Measurements from ENCODE around the gene MGMT. TPM values are rescaled to one million over a fixed set of nuclear protein-coding genes. Genes with fewer than 3 reads are reported as not detected.

MGMT gene
- total RNA-seq, 1 donor from 2014 or later = 17.9 TPM

- intact Hi-C loops (cut with micrococcal nuclease) = no loop called here
These were observed 325.1 kb downstream of the MGMT start for GRCh38 chr10:129792141-129792540.

- intact Hi-C loops (cut with micrococcal nuclease) = no loop called here
These were observed 325.8 kb downstream of the MGMT start for GRCh38 chr10:129792864-129793263.

- intact Hi-C loops (cut with micrococcal nuclease) = no loop called here
These were observed 326.4 kb downstream of the MGMT start for GRCh38 chr10:129793479-129793878.

- intact Hi-C loops (cut with micrococcal nuclease) = no loop called here
These were observed 327.0 kb downstream of the MGMT start for GRCh38 chr10:129793996-129794395.

- intact Hi-C loops (cut with micrococcal nuclease) = no loop called here
These were observed 329.8 kb downstream of the MGMT start for GRCh38 chr10:129796710-129797420.

- intact Hi-C loops (cut with micrococcal nuclease) = no loop called here
These were observed 332.9 kb downstream of the MGMT start for GRCh38 chr10:129799942-129800341.

GRCh38 chr10:129800796-129801340, 333.8 kb downstream of the MGMT start:
- intact Hi-C loops (cut with micrococcal nuclease) = no loop called here

GRCh38 chr10:129807211-129807610, 340.2 kb downstream of the MGMT start:
- intact Hi-C loops (cut with micrococcal nuclease) = no loop called here

GRCh38 chr10:129808092-129808983, 341.3 kb downstream of the MGMT start:
- intact Hi-C loops (cut with micrococcal nuclease) = no loop called here

GRCh38 chr10:129809431-129809830, 342.4 kb downstream of the MGMT start:
- intact Hi-C loops (cut with micrococcal nuclease) = no loop called here

- intact Hi-C loops (cut with micrococcal nuclease) = no loop called here
These were observed 342.8 kb downstream of the MGMT start for GRCh38 chr10:129809841-129810240.

GRCh38 chr10:129811208-129811607, 344.2 kb downstream of the MGMT start:
- intact Hi-C loops (cut with micrococcal nuclease) = no loop called here

GRCh38 chr10:129812398-129812797, 345.4 kb downstream of the MGMT start:
- intact Hi-C loops (cut with micrococcal nuclease) = no loop called here

- intact Hi-C loops (cut with micrococcal nuclease) = no loop called here
These were observed 347.9 kb downstream of the MGMT start for GRCh38 chr10:129814681-129815646.

- intact Hi-C loops (cut with micrococcal nuclease) = no loop called here
These were observed 349.0 kb downstream of the MGMT start for GRCh38 chr10:129815898-129816655.

GRCh38 chr10:129816656-129817045, 349.6 kb downstream of the MGMT start:
- intact Hi-C loops (cut with micrococcal nuclease) = no loop called here

Data from T-helper 2 cell treated with Interferon-gamma antibody and Interleukin-4, amounts not matched to agents 100 ng/mL and 5 ng/mL, for 36 hours (primary cell).